ENCODE measurements around the gene MYO19. TPM values are rescaled to one million over a fixed set of nuclear protein-coding genes. Genes with fewer than 3 reads are reported as not detected.
"Not testable (repeated sequence)": the region's sequence is repeated elsewhere in the genome, so short reads cannot be mapped to it uniquely, and the experiment has no call there.

The MYO19 gene
- total RNA-seq, 2 experiments from 2014 or later, result 109 to 154 TPM

DNA sequence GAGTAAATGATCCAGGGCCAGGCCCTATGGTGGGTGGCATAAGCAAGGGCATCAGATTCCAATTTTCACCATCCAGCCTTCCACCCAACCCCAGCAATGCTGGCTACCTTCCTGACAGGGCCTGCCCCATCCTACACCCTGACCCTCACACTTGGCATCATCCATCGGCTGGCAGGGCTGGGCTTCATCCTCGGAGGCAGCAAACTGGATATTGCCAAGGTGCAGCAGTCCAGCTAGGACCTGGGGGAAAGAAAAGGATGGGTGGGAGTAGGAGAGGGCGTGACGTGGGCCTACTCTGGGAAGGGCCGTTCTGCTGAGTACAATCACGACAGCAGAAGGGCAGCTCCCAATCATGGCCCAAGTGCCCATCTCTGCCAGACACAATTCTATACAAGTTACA lies 23.5 kb downstream of the MYO19 start:
- intact Hi-C loops (cut with micrococcal nuclease; ENCODE audit: unreplicated experiment), result no loop called here
- H3K4me2 ChIP-seq (ENCODE audit: low read length), result no peak overlapping the region
- TF ChIP-seq EZH2phosphoT487 (IDR thresholded peaks at IDR 0.05; ENCODE audit: borderline replicate concordance, low read depth, low read length), result no peak
- TF ChIP-seq, protein P1, sequence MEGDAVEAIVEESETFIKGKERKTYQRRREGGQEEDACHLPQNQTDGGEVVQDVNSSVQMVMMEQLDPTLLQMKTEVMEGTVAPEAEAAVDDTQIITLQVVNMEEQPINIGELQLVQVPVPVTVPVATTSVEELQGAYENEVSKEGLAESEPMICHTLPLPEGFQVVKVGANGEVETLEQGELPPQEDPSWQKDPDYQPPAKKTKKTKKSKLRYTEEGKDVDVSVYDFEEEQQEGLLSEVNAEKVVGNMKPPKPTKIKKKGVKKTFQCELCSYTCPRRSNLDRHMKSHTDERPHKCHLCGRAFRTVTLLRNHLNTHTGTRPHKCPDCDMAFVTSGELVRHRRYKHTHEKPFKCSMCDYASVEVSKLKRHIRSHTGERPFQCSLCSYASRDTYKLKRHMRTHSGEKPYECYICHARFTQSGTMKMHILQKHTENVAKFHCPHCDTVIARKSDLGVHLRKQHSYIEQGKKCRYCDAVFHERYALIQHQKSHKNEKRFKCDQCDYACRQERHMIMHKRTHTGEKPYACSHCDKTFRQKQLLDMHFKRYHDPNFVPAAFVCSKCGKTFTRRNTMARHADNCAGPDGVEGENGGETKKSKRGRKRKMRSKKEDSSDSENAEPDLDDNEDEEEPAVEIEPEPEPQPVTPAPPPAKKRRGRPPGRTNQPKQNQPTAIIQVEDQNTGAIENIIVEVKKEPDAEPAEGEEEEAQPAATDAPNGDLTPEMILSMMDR (conservative IDR thresholded peaks at IDR 0.05; ENCODE audit: low read length), result no peak

DNA sequence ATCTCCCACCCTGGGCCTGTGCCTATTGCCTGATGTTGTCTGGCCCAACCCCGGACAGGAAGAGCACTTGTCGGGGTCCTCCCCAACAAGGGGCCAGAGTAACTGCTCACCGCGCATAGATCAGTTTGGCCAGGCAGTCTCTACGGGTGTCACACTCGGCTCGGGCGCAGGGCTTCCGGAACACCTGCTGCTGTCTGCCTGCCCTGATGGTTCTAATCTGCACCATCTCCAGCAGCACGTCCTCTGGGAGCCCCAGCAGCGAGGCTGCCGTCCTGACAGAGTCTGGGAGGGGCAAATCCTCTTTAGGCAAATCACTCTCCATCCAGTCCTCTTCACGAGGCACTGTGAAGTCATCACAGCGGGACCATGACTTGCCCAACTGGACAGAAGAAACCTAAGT lies 24.0 kb downstream of the MYO19 start:
- Histone ChIP-seq H4K20me1 (ENCODE audit: insufficient read depth, low read length) (no peaks in the 10 kb centered on the region), H3K4me2 (ENCODE audit: low read length) (no peak overlapping the region), H3K9me2 (ENCODE audit: insufficient read depth, low read length) (no peaks in the 10 kb centered on the region), H3K4me3 (ENCODE audit: low read depth, low read length, poor library complexity, severe bottlenecking) (no peak overlapping the region), H3K4me1 (ENCODE audit: insufficient read depth, low read length, poor library complexity, severe bottlenecking) (no peaks in the 10 kb centered on the region), H3K9me3 (ENCODE audit: low read length) (no peaks in the 10 kb centered on the region), H3K36me3 (ENCODE audit: insufficient read depth, low read length) (peaks cover 95% of the 10 kb centered on the region), H3K27ac (ENCODE audit: low read depth, low read length, poor library complexity, severe bottlenecking) (no peak overlapping the region), H3K79me2 (ENCODE audit: insufficient read depth, low read depth, low read length) (no peaks in the 10 kb centered on the region), H2AFZ (ENCODE audit: low read length) (no peak overlapping the region)
- no TSS peak for BruUV-seq (replicated peaks)
- no peak for TF ChIP-seq EZH2phosphoT487 (IDR thresholded peaks at IDR 0.05; ENCODE audit: borderline replicate concordance, low read depth, low read length)
- TF ChIP-seq, protein P1 (conservative IDR thresholded peaks at IDR 0.05; ENCODE audit: low read length), result no peak
- intact Hi-C loops (cut with micrococcal nuclease; ENCODE audit: unreplicated experiment), result no loop called here
- no peak for DNase-seq (ENCODE audit: low spot score)
- POLR2A ChIA-PET, result no interaction called here
- CTCF ChIA-PET (ENCODE audit: unreplicated experiment), result no interaction called here

More for the DNA sequence above, 23.5 kb downstream of the MYO19 start:
- H3K4me3 ChIP-seq (ENCODE audit: low read depth, low read length, poor library complexity, severe bottlenecking), result no peak overlapping the region
- CTCF ChIA-PET (ENCODE audit: unreplicated experiment), result no interaction called here
- POLR2A ChIA-PET, result no interaction called here
- H3K9me2 ChIP-seq (ENCODE audit: insufficient read depth, low read length), result no peaks in the 10 kb centered on the region
- no peaks in the 10 kb centered on the region for H3K4me1 ChIP-seq (ENCODE audit: insufficient read depth, low read length, poor library complexity, severe bottlenecking)
- H3K27ac ChIP-seq (ENCODE audit: low read depth, low read length, poor library complexity, severe bottlenecking), result no peak overlapping the region
- H3K79me2 ChIP-seq (ENCODE audit: insufficient read depth, low read depth, low read length), result no peaks in the 10 kb centered on the region
- H3K9me3 ChIP-seq (ENCODE audit: low read length), result no peaks in the 10 kb centered on the region
- DNase-seq (ENCODE audit: low spot score), result no peak
- no TSS peak for BruUV-seq (replicated peaks)
- H2AFZ ChIP-seq (ENCODE audit: low read length), result no peak overlapping the region
- no peaks in the 10 kb centered on the region for H4K20me1 ChIP-seq (ENCODE audit: insufficient read depth, low read length)
- H3K36me3 ChIP-seq (ENCODE audit: insufficient read depth, low read length), result peaks cover 95% of the 10 kb centered on the region

DNA sequence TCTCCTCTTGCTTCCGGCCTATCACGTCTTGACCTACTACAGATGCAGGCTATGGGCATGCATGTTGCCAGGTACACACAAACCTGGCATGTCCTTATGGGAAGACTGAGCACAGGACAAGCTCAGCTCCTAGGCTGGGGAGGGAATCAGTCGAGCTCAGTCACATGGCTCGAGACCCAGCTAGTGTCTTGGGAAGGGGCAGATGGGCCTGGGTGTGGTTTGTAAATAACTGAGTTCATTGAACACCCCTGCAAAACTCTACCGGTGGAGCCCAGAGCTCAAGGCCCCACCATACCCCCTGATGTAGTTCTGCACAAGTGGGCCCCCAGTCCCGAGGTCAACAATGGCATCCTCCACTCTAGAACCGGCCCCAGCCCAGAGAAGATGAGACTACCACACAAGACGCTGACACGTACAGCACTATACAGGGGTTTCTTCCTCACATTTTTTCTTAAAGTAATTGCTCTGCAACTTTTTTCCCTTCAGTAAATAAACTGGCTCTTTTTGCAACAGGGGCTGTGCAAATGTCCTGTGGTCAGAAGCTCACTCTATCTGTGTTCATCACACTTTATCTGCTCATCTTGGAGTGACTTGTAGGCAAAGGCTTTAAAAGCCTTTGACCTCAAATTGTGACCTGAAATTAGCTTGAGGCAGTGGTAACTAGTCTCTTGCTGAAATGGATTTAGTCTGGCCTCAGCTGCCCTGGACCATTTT lies 25.2 kb downstream of the MYO19 start:
- H3K4me2 ChIP-seq (ENCODE audit: low read length), result no peak overlapping the region
- POLR2A ChIA-PET, result interaction anchor here (0.6 kb wide), 1 partner anchor 21 kb away, joined by 4 read pairs; no protein-coding TSS in a partner anchor
- no peak overlapping the region for H3K4me3 ChIP-seq (ENCODE audit: low read depth, low read length, poor library complexity, severe bottlenecking)
- no peak overlapping the region for H3K27ac ChIP-seq (ENCODE audit: low read depth, low read length, poor library complexity, severe bottlenecking)
- H3K4me1 ChIP-seq (ENCODE audit: insufficient read depth, low read length, poor library complexity, severe bottlenecking), result no peaks in the 10 kb centered on the region
- intact Hi-C loops (cut with micrococcal nuclease; ENCODE audit: unreplicated experiment), result no loop called here
- H4K20me1 ChIP-seq (ENCODE audit: insufficient read depth, low read length), result no peaks in the 10 kb centered on the region
- H3K9me2 ChIP-seq (ENCODE audit: insufficient read depth, low read length), result no peaks in the 10 kb centered on the region
- TF ChIP-seq EZH2phosphoT487 (IDR thresholded peaks at IDR 0.05; ENCODE audit: borderline replicate concordance, low read depth, low read length), result no peak
- TF ChIP-seq, protein P1 (conservative IDR thresholded peaks at IDR 0.05; ENCODE audit: low read length), result no peak
- BruUV-seq (replicated peaks), result no TSS peak
- H2AFZ ChIP-seq (ENCODE audit: low read length), result no peak overlapping the region
- H3K36me3 ChIP-seq (ENCODE audit: insufficient read depth, low read length), result peaks cover 93% of the 10 kb centered on the region
- H3K79me2 ChIP-seq (ENCODE audit: insufficient read depth, low read depth, low read length), result no peaks in the 10 kb centered on the region
- no peaks in the 10 kb centered on the region for H3K9me3 ChIP-seq (ENCODE audit: low read length)
- DNase-seq (ENCODE audit: low spot score), result no peak
- CTCF ChIA-PET (ENCODE audit: unreplicated experiment), result no interaction called here

DNA sequence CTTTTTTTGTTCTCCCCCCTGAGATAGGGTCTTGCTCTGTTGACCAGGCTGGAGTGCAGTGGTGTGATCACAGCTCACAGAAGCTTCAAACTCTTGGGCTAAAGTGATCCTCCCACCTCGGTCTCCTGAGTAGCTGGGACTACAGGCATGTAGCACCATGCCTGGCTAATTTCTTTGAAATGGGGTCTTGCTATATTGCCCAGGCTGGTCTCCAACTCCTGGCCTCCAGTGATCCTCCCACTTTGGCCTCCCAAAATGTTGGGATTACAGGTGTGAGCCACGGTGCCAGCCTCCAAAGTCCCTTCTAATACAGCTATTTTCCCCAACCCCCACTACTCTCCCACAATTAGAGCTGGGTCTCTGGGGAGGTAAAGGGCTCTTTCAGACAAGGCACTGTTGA lies 26.2 kb downstream of the MYO19 start:
- H2AFZ ChIP-seq (ENCODE audit: low read length); H3K4me2 ChIP-seq (ENCODE audit: low read length); H3K4me3 ChIP-seq (ENCODE audit: low read depth, low read length, poor library complexity, severe bottlenecking); DNase-seq (ENCODE audit: low spot score); H3K9me3 ChIP-seq (ENCODE audit: low read length); CTCF ChIA-PET (ENCODE audit: unreplicated experiment); H3K9me2 ChIP-seq (ENCODE audit: insufficient read depth, low read length); H3K79me2 ChIP-seq (ENCODE audit: insufficient read depth, low read depth, low read length); H3K27ac ChIP-seq (ENCODE audit: low read depth, low read length, poor library complexity, severe bottlenecking); POLR2A ChIA-PET; BruUV-seq (replicated peaks); intact Hi-C loops (cut with micrococcal nuclease; ENCODE audit: unreplicated experiment); H3K4me1 ChIP-seq (ENCODE audit: insufficient read depth, low read length, poor library complexity, severe bottlenecking); H4K20me1 ChIP-seq (ENCODE audit: insufficient read depth, low read length): not testable (repeated sequence)
- peaks cover 93% of the 10 kb centered on the region for H3K36me3 ChIP-seq (ENCODE audit: insufficient read depth, low read length)

Data from OCI-LY7 (cell line).